GM23248 (cell line): ENCODE data around the gene COX8A.

ENCODE experiments used
- EZH2 ChIP-seq: fragments of 200-600 bp; sonication (generic); IDR thresholded peaks from 2 replicates; pipeline ENCODE4 v1.6.1; 2018; ENCODE audit warnings: antibody characterized with exemption, mild to moderate bottlenecking; ENCODE audit not compliant: insufficient read depth, poor library complexity, severe bottlenecking
- EZH2phosphoT487 ChIP-seq: fragments of 200-600 bp; sonication (generic); IDR thresholded peaks from 2 replicates; pipeline ENCODE4 v1.6.1; 2018; ENCODE audit warnings: antibody characterized with exemption, moderate library complexity, mild to moderate bottlenecking, low read depth; ENCODE audit not compliant: insufficient read depth

DNA sequence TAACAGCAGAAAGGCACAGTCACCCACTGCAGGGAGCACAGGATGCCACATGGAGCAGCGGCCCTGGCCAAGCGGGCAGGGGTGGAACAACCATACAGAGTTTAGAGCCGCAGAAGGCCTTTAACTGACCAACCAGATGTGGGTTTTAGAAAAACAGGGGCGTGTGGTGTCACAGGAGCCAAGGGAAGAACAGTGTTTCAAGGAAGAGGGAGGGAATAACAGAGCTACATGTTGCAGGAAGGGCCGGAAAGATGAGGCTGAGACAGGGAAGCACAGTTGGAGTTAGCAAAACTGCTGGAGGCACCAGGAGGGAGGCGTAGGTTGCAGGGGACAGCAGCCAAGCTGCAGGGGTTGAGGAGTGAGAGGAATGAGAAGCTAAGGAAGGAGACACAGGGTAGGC is 43.4 kb upstream of the COX8A start:
- TF ChIP-seq EZH2, result no peak
- TF ChIP-seq EZH2phosphoT487, result no peak
